ENCODE data around the gene MLANA. TPM values are rescaled to one million over a fixed set of nuclear protein-coding genes. Genes with fewer than 3 reads are reported as not detected.

Gene MLANA
- total and polyA plus RNA-seq, 10 of the 15 experiments (the other 5 are each of a cell fraction or from before 2014, with no cell fraction given), result 0.11 to 0.26 (median 0.13) TPM; not detected in 6

DNA sequence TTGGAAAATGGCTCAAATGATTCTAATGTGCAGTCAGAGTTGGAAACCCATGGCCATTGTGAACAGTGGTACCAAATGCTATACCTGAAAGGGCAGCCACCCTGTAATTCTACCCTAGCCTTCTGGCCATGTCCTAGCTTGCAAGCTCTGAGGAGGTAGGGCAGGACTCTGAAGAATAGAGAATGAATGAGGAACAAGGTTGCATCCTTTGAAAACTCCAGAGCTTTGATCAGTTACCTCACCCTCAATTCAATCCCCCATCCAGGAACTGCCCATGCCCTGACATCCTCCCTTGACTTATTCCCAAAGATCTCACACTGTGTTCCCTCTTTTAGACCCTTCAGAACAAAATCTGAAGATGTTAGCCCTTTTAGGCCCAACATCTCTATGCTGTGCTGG, 40.0 kb upstream of the MLANA start (continued):
- TF ChIP-seq ZBTB4 (CRISPR knock-in tag; IDR thresholded peaks at IDR 0.05), result no peak
- no peak for TF ChIP-seq RAD51 (IDR thresholded peaks at IDR 0.05)

DNA sequence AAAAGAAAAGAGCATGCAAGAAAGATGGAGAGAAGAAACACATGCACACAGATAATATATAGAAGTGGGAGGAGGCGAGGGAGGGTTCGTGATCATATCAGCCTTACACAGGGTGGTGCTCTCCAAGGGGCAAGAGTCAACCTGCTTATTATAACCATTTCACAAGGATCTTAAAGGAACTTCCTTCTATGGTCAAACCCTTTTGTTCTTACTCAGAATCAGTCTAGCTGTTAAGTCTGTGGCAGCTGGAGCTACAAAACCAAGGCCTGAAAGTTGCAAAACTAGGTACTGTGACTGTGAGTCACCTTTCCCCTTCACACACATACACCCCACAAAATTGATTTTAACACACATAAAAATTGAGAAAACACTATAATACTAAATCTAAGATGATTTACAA, 39.2 kb upstream of the MLANA start:
- WGBS (ENCODE audit: insufficient coverage, insufficient replicate concordance, low lambda C conversion rate, missing lambda C conversion rate), result 0% methylated on average over 2 of the region's 2 CpGs
- no peak overlapping the region; the same call in 1 of the 2 replicates for H2AFZ ChIP-seq (ENCODE audit: control insufficient read depth, low read depth, low read length)
- intact Hi-C loops (cut with micrococcal nuclease; ENCODE audit: unreplicated experiment) (no loop called here), in situ Hi-C loops (cut with MboI) (no loop called here)
- no TSS peak for BruUV-seq (replicated peaks)
- no peaks in the 10 kb centered on the region for H3K79me2 ChIP-seq (ENCODE audit: control insufficient read depth, insufficient read depth, low read length)
- SMC1A ChIA-PET (ENCODE audit: uncharacterized antibody, unreplicated experiment), result interaction anchor here (0.8 to 5.5 kb wide), 30 partner anchors 8 to 228 kb away, joined by 3 to 58 read pairs (median 6); partner anchors contain the start of gene ERMP1
- no peaks in the 10 kb centered on the region for H4K20me1 ChIP-seq (ENCODE audit: control insufficient read depth, insufficient read depth)
- no peak overlapping the region for H3K9ac ChIP-seq (ENCODE audit: control insufficient read depth, insufficient read depth, low read length)
- no peaks in the 10 kb centered on the region; the same call in 2 of the 3 replicates for H3K9me3 ChIP-seq (replicated peaks; ENCODE audit: control insufficient read depth, insufficient read depth, low read length)
- peak overlapping the region; percentile 67 for H3K4me2 ChIP-seq (ENCODE audit: control insufficient read depth, insufficient read depth)
- no peak overlapping the region for H3K4me3 ChIP-seq
- DNase-seq (ENCODE audit: low read depth, low spot score) (peak; percentile 90), FAIRE-seq (peak; percentile 79), ATAC-seq (peak; percentile 96)
- POLR2A ChIA-PET, result interaction anchor here (0.9 to 10.5 kb wide), 10 partner anchors 9 to 268 kb away, joined by 3 to 142 read pairs (median 4); partner anchors contain the start of genes ERMP1 and RIC1
- RAD21 ChIA-PET (ENCODE audit: unreplicated experiment), result interaction anchor here (1.0 to 5.5 kb wide), 17 partner anchors 9 to 203 kb away, joined by 3 to 59 read pairs (median 8); partner anchors contain the start of gene ERMP1
- H3K27me3 ChIP-seq (replicated peaks in 1 of 2; ENCODE audit: control insufficient read depth in 2 of 2, insufficient read depth in 2 of 2, low read length in 1 of 2), result no peaks in the 10 kb centered on the region
- no peaks in the 10 kb centered on the region for H3K36me3 ChIP-seq (ENCODE audit: control insufficient read depth in 2 of 2, insufficient read depth in 2 of 2, low read length in 1 of 2)
- CTCF ChIA-PET, result interaction anchor here (0.7 to 4.3 kb wide), 18 partner anchors 9 to 454 kb away, joined by 3 to 31 read pairs (median 8); partner anchors contain the start of gene ERMP1
- H3K27ac ChIP-seq (ENCODE audit: control insufficient read depth, insufficient read depth), result peak overlapping the region; percentile 54; the same call in 1 of the 2 replicates
- peaks cover 37% of the 10 kb centered on the region for H3K4me1 ChIP-seq (ENCODE audit: control insufficient read depth, insufficient read depth, low read length)
- TF ChIP-seq SMAD5 (IDR thresholded peaks at IDR 0.05; ENCODE audit: low read depth) (no peak), ZSCAN29 (IDR thresholded peaks at IDR 0.05) (no peak), CUX1 (IDR thresholded peaks at IDR 0.05; ENCODE audit: insufficient replicate concordance, low read depth, low read length) (peak; percentile 44), PBX3 (IDR thresholded peaks at IDR 0.05; ENCODE audit: insufficient replicate concordance, low read depth, low read length) (no peak), BCL11A (IDR thresholded peaks at IDR 0.05; ENCODE audit: low read depth, low read length) (peak; percentile 57), ZZZ3 (IDR thresholded peaks at IDR 0.05; ENCODE audit: control insufficient read depth, insufficient read length, low read depth) (no peak), KAT2A (conservative IDR thresholded peaks at IDR 0.05; ENCODE audit: control insufficient read depth, low read depth, low read length) (no peak), HCFC1 (IDR thresholded peaks at IDR 0.05; ENCODE audit: low read length) (no peak), RB1 (IDR thresholded peaks at IDR 0.05; ENCODE audit: borderline replicate concordance) (no peak), JUND (IDR thresholded peaks at IDR 0.05; ENCODE audit: low read depth, low read length) (peak; percentile 73), NFIC (IDR thresholded peaks at IDR 0.05; ENCODE audit: low read depth, low read length) (peak; percentile 67), NBN (IDR thresholded peaks at IDR 0.05) (peak; percentile 55)
